Calu3 (cell line): ENCODE measurements around the gene TRIM38. TPM values are rescaled to one million over a fixed set of nuclear protein-coding genes. Genes with fewer than 3 reads are reported as not detected.
A peak's percentile ranks its signal among the peaks of the same experiment; 100 is the strongest.
"Not testable (repeated sequence)": the region's sequence is repeated elsewhere in the genome, so short reads cannot be mapped to it uniquely, and the experiment has no call there.

ENCODE experiments used
- BruUV-seq: library from RNA; stranded (reverse); fragments of 400-500 nt; replicated peaks from 2 replicates; lab custom pipeline; 2021; lab: Mats Ljungman, UMichigan
- CTCF ChIA-PET: fragments of 300-600 bp; sonication (Branson Sonifier 250); formaldehyde crosslinking; loops from one replicate; lab custom pipeline; 2022; ENCODE audit warnings: antibody characterized with exemption; lab: Charles Lee
- DNase-seq: peaks from one replicate; pipeline ENCODE4 v3.0.0; 2022
- H3K27ac Mint-ChIP-seq: one replicate; pipeline ENCODE4 v1.8.0; 2022; ENCODE audit warnings: mixed read lengths; ENCODE audit not compliant: unreplicated experiment
- H3K27me3 Mint-ChIP-seq: one replicate; pipeline ENCODE4 v1.8.0; 2022; ENCODE audit warnings: mixed read lengths; ENCODE audit not compliant: unreplicated experiment
- H3K36me3 Mint-ChIP-seq: one replicate; pipeline ENCODE4 v1.8.0; 2022; ENCODE audit warnings: mild to moderate bottlenecking, moderate library complexity, mixed read lengths; ENCODE audit not compliant: insufficient read depth, unreplicated experiment
- H3K4me1 Mint-ChIP-seq: one replicate; pipeline ENCODE4 v1.8.0; 2022; ENCODE audit warnings: mild to moderate bottlenecking, low read depth, mixed read lengths; ENCODE audit not compliant: unreplicated experiment
- H3K4me3 Mint-ChIP-seq: one replicate; pipeline ENCODE4 v1.8.0; 2022; ENCODE audit warnings: mild to moderate bottlenecking, low read depth, moderate library complexity, mixed read lengths; ENCODE audit not compliant: unreplicated experiment
- H3K9me3 Mint-ChIP-seq: one replicate; pipeline ENCODE4 v1.8.0; 2022; ENCODE audit warnings: low read depth, mixed read lengths; ENCODE audit not compliant: unreplicated experiment
- CTCF ChIP-seq: fragments of 200-600 bp; IDR thresholded peaks from one replicate; pipeline ENCODE4 v1.8.0; 2022; ENCODE audit warnings: antibody characterized with exemption; ENCODE audit not compliant: unreplicated experiment
- intact Hi-C: fragments of 100-400 bp; cut with micrococcal nuclease; formaldehyde crosslinking; loops from one replicate; pipeline ENCODE4 v1.10.0; 2022; ENCODE audit not compliant: unreplicated experiment
- total RNA-seq: library from RNA; stranded (reverse); gene quantifications from 2 replicates; pipeline ENCODE4 v1.2.3, GENCODE V29; 2022

TRIM38 gene
- total RNA-seq, 1 experiment from 2014 or later, result 20.6 TPM

DNA sequence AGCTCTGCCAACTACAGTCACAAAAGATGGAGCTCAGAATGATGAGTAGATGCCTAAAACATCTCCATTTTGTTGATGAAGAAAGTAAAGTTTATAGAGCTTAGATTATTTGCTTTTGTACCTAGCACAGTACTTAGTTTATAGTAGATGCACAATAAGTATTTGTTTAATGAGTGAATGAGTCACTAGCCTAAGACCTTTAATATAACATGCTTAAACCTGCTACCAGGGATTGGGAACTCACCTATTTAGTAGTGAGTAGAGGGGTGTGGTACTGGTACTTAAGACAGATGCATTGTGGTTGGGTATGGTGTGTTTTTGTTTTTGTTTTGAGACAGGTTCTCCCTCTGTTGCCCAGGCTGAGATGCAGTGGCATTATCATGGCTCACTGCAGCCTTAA is 35.8 kb downstream of the TRIM38 start:
- Mint-ChIP-seq H3K27ac (no peak overlapping the region), H3K9me3 (no peaks in the 10 kb centered on the region), H3K27me3 (no peaks in the 10 kb centered on the region), H3K4me1 (peaks cover 23% of the 10 kb centered on the region), H3K36me3 (peaks cover 2% of the 10 kb centered on the region), H3K4me3 (no peak overlapping the region)
- DNase-seq, result no peak
- TF ChIP-seq CTCF, result no peak
- CTCF ChIA-PET, result interaction anchor here (0.5 kb wide), 1 partner anchor 105 kb away, joined by 3 read pairs; no protein-coding TSS in a partner anchor
- intact Hi-C loops, result no loop called here
- no TSS peak for BruUV-seq

DNA sequence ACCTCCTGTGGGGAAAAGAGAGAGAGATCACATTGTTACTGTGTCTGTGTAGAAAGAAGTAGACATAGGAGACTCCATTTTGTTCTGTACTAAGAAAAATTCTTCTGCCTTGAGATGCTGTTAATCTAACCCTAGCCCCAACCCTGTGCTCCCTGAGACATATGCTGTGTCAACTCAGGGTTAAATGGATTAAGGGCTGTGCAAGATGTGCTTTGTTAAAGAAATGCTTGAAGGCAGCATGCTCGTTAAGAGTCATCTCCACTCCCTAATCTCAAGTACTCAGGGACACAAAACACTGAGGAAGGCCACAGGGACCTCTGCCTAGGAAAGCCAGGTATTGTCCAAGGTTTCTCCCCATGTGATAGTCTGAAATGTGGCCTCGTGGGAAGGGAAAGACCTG is 36.6 kb downstream of the TRIM38 start:
- DNase-seq, CTCF ChIA-PET, H3K9me3 Mint-ChIP-seq, H3K4me3 Mint-ChIP-seq, H3K36me3 Mint-ChIP-seq, BruUV-seq, H3K27me3 Mint-ChIP-seq, H3K27ac Mint-ChIP-seq, intact Hi-C loops: not testable (repeated sequence)
- H3K4me1 Mint-ChIP-seq, result peaks cover 14% of the 10 kb centered on the region

- H3K9me3 Mint-ChIP-seq, result no peaks in the 10 kb centered on the region
- H3K4me3 Mint-ChIP-seq, result no peak overlapping the region
- DNase-seq, result no peak
- peaks cover 14% of the 10 kb centered on the region for H3K4me1 Mint-ChIP-seq
- TF ChIP-seq CTCF, result no peak
- intact Hi-C loops, result no loop called here
- no peak overlapping the region for H3K27ac Mint-ChIP-seq
- no peaks in the 10 kb centered on the region for H3K36me3 Mint-ChIP-seq
- CTCF ChIA-PET, result no interaction called here
- no TSS peak for BruUV-seq
- no peaks in the 10 kb centered on the region for H3K27me3 Mint-ChIP-seq
Measured at GRCh38 chr6:26000366-26001144, 38.0 kb downstream of the TRIM38 start.

GRCh38 chr6:26003102-26003694 is 40.6 kb downstream of the TRIM38 start:
- Mint-ChIP-seq H3K4me1 (peaks cover 3% of the 10 kb centered on the region), H3K27ac (no peak overlapping the region), H3K4me3 (no peak overlapping the region), H3K9me3 (no peaks in the 10 kb centered on the region), H3K27me3 (no peaks in the 10 kb centered on the region), H3K36me3 (no peaks in the 10 kb centered on the region)
- peak; percentile 71 for TF ChIP-seq CTCF
- intact Hi-C loops, result no loop called here
- no TSS peak for BruUV-seq
- CTCF ChIA-PET, result interaction anchor here (3.2 kb wide), 1 partner anchor 14 kb away, joined by 13 read pairs; a partner anchor contains a TSS
- DNase-seq, result peak; percentile 80
